GM19351 (cell line): Measurements from ENCODE around the gene RGS3.

Experiments used
- ATAC-seq: cut with Tn5 transposase; IDR thresholded peaks from one replicate; pipeline ENCODE4 v1.9.1; 2021; ENCODE audit warnings: mild to moderate bottlenecking, moderate library complexity; ENCODE audit not compliant: unreplicated experiment

RGS3 gene

DNA sequence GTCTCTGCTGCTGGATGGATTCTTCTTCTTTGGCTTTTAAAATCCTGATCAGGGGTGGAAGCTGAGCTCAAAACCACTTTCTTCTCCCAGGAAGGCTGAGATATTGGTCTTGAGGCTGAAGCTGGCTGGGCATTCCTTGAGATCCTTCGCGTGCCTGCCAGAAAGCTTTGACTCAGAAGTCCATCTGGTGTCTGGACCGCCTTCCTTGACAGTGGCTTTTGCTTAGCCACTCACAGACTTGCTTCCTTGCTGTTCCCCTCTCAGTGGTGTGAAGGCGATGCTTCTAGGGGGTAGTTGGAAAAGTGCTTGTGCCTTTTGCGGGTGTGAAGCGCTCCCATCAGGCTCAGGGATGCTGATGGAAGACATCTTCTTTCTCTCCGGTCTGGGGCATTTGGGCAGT lies 45.9 kb downstream of the RGS3 start:
- no peak for ATAC-seq

DNA sequence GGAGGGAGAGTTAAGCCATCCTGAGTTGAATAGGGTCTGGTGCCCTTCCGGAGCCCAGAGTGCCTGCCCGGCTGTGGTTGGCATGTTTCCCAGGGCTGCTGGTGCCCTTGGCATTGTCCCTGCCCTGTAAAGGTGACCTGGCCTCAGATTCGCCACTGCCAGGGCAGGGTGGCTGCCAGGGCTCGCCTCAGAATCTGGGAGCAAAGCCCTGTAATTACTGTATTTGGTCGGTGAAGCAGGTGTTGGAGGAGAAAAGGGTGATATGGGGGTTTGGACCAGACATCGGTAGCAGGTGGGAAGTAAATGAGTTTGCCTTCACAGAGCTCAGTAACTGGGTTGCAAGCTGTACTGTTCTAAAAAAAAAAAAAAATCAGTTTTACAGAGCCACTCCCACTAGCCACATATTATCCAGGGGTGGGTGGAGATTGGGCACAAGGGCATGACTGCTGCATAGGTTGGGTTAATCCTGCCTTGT lies 47.6 kb downstream of the RGS3 start:
- no peak for ATAC-seq

DNA sequence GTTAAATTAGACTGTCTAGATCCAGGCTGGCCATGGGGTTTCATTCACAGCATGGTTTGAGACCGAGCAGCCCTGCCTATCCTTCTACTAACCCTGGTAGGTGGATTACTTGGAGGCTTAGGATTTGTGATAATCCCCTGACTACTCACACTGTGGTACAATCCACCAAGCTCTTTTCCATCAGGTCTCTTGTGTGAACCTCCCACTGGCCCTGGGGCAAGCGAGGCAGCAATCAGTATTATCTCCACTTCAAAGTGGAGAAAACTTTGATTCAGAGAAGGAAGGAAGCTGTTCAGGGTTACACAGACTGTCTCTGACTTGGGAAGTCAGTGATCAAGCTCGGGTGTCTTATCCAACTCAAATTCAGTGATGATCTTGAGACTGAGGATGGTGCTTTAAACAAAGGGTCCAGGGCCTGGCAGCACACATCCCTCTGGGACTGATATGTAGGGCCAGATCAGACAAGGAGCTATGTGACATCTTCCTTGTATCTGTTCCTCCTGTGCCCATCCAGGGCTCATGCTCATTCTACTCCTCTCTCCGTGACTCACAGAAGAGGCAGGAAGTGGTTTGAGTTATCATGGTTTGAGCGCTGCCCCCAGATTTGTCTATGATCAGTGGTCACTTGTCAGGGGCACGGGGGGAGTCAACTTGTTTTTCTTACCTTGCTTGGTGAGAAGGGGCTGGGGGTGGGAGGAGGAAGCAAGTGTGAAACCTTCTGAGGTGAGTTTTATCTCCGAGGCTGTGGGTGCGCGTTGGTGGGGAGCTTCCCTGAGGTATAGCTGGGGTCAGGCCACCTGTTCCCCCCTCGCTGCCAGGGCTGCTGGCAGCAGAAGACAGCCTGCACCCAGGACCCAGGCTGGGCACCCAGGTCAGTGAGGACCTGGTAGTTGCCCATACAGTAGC lies 48.6 kb downstream of the RGS3 start:
- peak; percentile 53 for ATAC-seq

DNA sequence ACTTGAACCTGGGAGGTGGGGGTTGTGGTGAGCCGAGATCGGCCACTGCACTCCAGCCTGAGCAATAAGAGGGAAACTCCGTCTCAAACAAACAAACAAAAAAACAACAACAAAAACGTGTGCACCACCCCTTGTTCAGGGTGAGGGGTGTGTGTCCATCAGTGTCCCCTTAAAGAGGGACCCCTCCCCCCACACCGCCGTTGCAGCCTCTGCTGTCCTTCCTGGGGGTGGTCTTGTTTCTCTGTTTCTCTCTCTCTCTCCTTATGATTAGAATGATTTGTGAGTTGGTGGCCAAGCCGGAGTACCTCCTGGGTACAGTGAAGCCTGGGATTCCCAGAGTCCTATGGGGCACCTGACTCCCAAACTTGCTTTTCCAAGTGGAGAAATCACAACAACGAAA lies 49.6 kb downstream of the RGS3 start:
- ATAC-seq = no peak

DNA sequence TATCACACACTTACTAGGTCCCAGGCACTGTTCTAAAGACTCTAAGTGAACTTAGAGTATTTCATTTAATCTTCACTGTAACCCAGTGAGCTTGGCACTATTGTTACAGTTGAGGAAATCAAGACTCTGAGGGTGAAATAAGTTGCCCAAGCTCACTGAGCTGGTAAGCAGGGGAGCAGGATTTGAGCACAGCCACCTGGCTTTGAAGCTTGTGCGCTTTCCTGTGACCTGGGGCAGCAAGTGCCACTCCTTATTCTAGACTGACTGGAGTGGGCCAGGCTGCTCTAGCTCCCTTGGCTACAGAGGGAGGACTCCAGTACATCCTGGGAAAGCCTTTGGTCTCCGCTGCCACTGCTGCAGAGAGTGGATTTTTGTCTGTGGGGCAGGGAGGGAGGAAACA lies 50.0 kb downstream of the RGS3 start:
- ATAC-seq = no peak

DNA sequence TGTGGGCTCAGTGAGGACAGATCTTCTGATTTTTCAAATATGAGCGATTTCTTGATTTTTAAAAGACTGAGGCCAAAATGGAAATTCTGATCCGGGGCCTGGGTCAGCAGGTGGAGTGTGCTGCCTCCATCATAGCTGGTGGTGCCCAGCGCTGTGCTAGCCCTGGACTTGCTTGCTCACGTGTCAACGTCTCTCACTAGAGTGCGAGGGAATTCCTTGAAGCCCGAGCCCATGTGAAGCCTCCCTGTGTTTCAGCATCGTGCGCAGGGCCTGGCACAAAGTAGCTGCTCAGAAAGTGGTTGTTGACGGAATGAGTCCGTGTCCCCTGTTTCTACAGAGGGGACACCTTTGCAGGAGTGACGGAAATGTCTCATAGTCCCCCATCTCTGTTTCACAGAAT lies 50.5 kb downstream of the RGS3 start:
- no peak for ATAC-seq

DNA sequence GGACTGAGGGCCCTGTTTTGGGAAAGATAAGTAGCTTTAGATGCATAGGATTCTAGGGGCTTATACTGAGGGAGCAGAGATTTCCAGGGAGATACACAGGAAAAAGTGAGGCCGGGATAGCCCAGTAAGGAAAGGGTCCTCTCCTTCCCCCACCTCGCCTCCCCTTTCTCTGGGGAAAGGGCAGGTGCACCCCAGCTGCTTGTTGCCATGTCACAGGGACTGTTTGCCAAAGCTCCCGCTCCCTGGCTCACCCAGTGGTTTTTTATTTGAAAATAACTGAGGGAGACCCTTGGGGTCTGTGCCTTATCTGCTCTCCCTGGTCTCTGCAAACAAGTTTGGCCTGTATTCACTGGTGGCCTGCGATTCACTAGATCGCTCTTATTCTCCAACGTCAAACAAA lies 51.2 kb downstream of the RGS3 start:
- no peak for ATAC-seq

DNA sequence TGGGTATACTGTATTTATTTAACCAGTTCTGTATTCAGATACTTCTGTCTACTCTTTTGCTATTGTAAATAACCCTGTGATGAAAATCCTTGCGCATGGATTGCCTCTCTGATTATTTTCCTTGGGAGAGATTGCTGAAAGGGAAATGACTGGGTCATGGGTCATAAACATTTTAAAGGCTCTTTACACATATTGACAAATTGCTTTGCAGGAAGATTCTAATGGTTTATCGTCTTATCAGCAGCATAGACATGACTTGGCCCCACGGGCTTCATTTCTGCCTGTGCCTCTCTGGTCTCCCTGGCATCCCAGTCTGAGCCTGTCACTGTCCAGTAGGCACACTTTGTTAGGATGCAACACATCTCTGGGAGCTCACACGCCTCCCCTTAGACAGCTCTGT lies 52.3 kb downstream of the RGS3 start:
- ATAC-seq = no peak

DNA sequence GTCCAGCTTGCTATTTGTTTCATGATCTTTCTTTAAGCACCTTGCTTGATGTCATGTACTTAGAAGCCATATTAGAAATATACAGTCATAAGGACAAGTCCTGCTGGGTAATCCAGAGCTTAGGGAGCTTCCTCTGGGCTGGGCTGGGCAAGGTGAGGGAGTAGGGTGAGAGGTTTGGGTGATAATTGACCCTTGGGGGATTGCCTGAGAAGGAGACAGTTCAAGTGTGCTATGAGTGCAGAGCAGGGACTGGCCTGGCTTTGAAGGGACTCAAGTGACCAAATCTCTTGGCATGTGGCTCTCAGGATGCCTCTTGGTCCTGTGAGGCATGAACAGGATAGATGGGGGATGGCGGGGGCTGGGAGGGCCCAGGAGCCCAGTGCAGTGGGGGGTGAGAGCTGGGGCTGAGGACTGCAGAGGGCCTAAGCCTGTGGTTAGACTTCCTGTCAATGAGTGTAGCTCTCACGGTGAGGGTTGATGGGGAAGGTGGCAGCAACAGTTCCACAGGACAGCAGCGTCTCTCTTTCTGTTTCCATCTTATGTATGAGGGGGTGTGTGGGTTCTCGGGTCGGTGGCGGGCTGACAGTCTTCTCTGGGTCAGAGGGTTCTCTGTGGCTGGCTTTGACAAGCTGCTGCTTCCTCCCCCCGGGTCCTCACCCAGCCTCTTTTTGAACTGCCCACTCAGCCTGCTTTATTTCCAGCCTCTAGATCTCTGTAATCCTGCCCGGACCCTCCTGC lies 53.5 kb downstream of the RGS3 start:
- ATAC-seq = peak; percentile 89

DNA sequence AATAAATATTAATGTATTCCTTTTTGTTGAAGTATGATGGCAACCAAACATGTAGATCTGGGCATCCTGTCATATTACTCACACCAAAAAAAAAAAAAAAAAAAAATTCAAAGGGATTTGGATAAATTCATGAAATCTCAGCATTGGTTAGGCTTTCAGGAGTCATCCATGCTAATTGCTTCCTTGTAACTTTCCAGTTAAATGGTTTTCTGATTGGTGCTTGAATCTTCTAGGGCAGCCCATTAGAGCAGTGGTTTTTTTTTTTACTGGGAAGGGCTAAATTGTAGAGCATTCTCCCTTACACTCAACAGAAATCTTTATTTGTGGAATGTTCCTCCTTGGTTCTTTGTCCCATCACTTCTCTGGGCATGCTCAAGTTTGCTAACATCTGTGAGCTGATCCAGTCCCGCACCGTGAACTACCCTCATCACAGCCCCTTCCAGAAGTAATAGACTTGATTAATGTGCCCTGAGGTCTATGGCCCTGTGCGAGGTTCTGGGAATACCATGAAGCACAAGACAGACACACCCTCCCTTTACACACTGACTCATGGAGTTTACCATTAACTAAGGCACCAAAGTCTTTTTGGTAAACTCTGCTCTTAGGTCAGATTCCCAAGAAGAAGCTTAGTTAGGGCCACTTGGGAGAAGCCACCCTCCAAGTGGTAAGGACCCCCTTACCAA lies 56.0 kb downstream of the RGS3 start:
- ATAC-seq = no peak

DNA sequence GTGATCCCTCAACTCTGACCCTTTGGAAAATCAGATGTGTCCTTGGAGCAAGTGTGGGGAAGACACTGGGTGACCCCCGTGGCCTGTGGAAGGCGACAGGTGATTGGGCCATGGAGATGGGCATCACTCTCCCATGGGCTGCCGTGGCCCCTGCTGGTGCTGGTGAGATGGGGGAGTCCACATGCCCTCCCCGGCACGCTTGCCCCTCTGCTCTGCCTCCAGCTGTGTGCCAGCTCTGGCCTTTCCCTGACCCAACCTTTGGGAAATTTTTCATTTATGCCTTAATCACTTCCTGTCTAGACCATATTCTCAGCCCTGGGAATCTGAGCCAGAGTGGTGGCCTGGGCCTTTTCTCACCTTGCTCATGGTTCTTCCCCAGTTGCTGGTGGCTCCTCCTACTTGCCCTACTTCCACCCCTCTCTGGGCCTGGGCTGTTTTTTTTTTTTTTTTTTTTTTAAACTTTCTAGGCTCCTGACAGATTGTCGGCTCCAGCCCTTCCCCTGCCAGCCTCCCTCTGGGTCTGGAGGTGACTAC lies 56.6 kb downstream of the RGS3 start:
- ATAC-seq = no peak

DNA sequence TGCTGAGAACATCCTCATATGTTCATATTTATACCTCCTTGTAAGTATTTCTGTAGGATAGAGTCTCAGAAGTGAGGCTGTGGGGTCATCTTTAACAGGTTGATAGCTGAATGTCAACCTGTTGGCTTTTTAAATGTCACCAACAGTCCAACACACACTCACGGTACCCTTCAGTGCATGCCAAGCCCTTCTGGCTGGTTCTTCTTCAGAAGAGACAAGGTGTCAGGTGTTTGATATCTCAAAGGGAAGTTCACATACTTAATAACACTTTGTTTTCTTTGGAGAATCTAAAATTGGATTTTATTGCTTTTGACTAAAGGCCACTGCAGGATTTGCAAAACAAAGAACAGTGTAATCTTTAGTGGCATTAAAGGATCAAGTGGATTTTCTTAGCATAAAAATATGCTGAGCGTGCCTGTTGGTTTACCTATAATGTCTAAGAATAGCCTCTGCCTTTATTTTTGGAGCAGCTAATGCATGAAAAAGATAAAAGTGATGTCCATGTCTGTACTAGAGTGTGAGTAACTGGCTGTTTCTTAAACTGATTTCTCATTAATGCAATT lies 58.2 kb downstream of the RGS3 start:
- no peak for ATAC-seq

DNA sequence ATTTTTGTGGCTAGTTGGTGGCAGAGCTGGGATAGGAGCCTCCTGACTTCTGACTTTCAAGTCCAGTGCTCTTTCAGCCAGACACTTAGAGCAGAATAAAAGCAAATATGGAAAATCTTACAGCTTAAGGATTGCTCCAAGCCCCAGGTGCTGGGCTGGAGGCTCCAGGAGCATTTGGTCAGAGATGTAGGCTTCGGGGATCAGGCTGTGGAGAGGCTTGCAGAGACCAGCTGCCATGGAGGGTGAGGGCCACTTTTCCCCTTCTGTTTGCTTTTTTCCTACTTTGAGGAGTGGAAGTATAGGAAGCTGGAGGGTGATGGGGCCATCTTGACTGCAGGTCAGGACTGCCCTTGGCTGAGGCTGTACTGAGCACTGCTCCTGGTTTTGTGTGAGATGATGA lies 58.9 kb downstream of the RGS3 start:
- ATAC-seq = no peak

DNA sequence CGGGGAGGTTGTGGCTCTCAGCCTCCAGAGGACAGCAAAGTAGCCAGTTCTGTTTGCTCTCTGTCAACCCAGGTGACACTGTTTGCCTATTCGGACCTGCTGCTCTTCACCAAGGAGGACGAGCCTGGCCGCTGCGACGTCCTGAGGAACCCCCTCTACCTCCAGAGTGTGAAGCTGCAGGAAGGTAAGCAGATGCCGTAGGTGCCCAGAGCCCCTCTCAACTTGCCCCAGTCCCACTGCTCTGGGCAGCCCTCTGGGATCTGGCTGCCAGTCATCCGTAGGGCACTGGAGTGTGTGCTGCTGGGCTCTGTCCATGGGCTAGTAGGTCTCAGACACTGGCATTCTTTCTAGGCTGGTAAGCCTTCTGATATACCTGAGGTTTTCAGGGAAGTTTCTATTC lies 59.3 kb downstream of the RGS3 start:
- ATAC-seq = no peak

DNA sequence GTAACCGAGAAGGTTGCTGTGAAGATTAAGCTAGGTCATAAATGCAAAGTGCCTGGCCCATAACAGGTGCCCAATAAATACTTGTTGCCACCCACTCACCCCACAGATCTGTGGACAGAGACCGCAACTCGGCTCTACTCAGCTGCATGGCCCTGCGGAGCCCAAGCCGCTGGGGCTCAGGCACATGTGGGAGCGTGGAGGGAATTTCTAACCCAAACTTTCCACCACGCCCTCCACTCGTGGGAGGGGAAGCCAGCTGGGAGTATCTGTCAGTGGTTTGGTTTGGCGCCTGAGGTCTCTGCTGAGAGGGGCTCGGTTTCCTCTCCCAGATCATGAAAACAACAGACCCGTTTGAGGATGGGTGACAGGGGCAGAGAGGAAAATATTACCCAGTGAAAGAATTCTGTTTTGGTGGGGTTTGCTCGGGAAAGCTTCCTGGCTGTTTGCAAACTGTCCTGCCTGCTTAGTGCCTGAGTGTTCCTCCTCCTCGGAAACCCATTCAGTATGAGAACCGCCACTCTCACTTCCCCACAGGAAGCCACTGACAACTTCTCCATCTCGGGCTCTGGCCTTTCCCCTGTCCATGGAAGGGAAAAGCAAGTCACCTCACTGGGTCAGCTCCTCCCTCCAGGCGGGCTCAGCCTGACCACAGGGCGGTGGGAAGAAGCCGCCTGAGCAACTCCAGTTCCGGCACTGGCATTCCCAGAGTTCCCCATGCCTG lies 60.1 kb downstream of the RGS3 start:
- ATAC-seq = peak; percentile 85

DNA sequence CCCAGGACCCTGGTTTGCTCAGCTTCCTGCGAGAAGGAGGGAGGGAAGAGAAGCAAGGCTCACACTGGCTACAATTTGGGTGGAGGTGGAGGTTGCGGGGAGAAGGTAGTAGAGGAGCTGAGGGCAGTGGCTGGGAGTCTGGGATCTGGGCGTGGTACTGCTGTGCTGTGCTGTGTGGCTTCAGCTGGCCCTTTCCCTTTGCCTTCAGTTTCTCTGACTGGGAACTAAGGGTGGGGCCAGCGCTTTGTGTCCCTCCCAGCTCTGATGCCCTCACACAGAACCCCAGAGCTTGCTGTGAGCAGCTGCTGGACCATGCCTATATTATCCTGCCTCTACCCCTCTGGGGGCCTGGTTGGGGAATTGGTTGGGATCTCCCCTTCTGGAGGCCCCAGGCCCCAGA lies 60.9 kb downstream of the RGS3 start:
- ATAC-seq = no peak

DNA sequence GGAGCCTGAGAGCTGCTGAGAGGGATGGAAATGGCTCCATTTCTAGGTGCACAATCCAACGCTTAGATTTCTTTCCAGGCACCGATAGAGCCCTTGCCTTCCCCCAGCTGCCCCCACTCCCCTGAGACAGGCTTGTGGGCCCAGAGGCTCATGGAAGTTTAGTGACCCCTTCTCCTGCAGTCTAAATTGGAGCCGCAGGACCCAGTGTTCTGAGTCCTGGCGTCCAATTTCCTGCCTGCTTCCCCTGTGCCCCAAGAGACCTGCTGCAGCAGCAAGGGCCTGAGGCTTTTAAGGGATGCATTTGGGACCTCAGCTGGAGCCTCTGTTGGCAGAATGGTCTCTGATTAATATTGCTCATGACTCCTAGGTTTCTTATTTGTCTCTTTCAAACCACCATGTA lies 61.7 kb downstream of the RGS3 start:
- no peak for ATAC-seq

DNA sequence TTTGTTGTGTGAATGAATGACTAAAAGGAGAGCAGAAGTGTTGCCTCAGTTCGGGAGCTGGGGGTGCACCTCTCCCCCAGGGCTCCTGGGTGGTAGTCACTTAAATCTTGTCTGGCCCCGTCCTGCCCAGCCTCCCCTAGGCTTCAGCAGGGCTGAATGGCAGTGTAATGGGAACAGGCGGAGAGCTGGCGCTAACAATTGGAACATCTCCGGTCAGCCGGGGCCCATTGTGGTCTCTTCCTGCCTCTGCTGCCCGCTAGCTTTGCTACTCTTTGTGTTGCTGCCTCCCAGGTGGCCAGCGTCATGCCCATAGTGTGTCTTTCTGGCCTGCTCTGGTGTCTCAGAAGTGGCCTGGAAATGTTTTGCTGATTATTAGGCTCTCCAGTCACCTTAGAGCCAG lies 62.3 kb downstream of the RGS3 start:
- ATAC-seq = no peak

DNA sequence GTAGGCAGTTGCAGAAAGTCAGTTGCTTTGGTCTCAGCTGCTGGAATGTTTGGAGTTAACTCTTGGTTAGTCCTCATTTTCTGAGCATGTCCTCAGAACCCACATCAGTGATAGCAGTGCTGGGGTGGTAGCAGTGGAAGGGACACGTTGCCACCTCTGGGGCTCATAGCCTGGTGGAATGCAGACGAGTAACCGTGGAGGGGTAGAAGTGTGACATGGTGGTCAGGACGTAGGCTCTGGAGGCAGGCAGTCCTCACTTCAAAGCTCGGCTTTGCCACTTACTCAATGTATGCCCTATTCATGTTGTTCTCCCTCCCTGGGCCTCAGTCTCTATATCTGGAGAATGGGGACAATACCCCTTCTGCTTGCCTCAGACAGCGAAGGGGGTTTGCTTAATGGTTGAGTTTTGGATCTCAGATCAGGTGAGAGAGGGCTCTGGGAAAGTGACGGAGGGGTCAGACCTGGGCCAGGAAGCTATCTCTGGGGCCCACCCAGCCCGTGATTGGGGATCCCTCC lies 62.8 kb downstream of the RGS3 start:
- ATAC-seq = no peak

DNA sequence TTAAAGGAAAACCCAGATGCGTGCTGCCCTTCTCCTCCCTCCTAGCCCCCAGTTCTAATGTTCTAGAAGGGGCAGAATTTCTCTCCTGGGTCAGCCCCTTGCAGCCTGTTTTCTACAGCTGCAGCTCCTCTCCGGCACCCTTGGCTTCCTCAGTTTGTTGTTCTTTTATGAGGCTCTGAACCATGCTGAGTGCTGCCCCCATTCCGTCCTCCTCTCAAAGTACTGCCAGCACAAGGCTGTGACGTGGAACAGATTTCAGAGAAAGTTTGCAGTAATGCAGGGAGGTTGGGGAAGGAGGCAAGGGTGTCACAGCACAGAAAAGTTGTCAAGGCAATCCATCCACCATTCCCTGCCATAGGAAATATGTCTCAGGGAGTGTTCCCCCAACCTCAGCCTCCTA lies 63.3 kb downstream of the RGS3 start:
- no peak for ATAC-seq
